Neural crest cell (in vitro differentiated cells): Measurements from ENCODE around the gene PTPN4. TPM values are rescaled to one million over a fixed set of nuclear protein-coding genes. Genes with fewer than 3 reads are reported as not detected.

Source experiments
- DNase-seq: peaks from one replicate; pipeline ENCODE4 v3.0.0; 2021; ENCODE audit warnings: low read depth, mixed read lengths, low spot score
- H3K27ac Mint-ChIP-seq: one replicate; pipeline ENCODE4 v1.8.0; 2021; ENCODE audit warnings: mild to moderate bottlenecking, mixed read lengths; ENCODE audit not compliant: unreplicated experiment
- H3K27me3 Mint-ChIP-seq: 2 replicates; pipeline ENCODE4 v1.8.0; 2021; ENCODE audit warnings: low read depth, mild to moderate bottlenecking, mixed read lengths
- H3K36me3 Mint-ChIP-seq: 2 replicates; pipeline ENCODE4 v1.8.0; 2021; ENCODE audit warnings: low read depth, mild to moderate bottlenecking, mixed read lengths
- H3K4me1 Mint-ChIP-seq: 2 replicates; pipeline ENCODE4 v1.8.0; 2021; ENCODE audit warnings: mixed read lengths
- H3K4me3 Mint-ChIP-seq: one replicate; pipeline ENCODE4 v1.8.0; 2021; ENCODE audit warnings: mild to moderate bottlenecking, mixed read lengths
- H3K9me3 Mint-ChIP-seq: 2 replicates; pipeline ENCODE4 v1.8.0; 2021; ENCODE audit warnings: mixed read lengths
- total RNA-seq: library from RNA; stranded (reverse); gene quantifications from 2 replicates; pipeline ENCODE4 v1.2.1, GENCODE V29; 2021
- TF ChIP-seq, protein P1 (sequence below): fragments of 200-600 bp; sonication (generic); conservative IDR thresholded peaks from 2 replicates; pipeline ENCODE4 v1.5.0; 2021; ENCODE audit warnings: antibody characterized with exemption, mild to moderate bottlenecking

The PTPN4 gene
- total RNA-seq, 1 donor from 2014 or later, result 39.3 TPM

DNA sequence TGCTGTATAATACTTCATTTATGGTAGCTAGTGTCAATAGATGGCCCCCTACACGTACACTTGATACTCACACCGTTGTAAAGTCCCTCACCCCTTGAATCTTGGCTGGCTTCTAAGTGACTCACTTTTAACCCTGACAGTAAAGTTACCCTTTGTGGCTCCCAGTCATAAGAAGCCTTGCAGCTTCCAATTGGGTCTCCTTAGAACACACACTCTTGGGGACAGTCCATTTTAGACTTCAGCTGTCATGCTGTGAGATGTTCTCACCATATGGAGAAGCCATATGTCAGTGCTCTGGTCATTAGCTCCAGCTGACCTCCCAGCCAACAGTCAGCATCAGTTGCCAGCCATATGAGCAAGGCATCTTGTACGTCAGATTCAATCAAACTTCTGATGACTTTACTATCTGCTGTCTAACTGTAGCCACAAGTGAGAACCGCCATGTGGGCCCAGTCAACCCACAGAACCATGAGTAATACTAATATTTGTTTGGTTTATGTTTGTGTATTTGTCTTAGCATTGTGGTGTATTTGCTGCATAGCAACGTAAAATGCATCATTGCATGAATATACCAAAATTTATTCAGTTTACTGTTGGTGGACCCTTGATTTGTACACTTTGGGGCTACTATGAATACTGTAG lies 68.3 kb downstream of the PTPN4 start:
- H3K27ac Mint-ChIP-seq, result no peak overlapping the region
- TF ChIP-seq, protein P1, sequence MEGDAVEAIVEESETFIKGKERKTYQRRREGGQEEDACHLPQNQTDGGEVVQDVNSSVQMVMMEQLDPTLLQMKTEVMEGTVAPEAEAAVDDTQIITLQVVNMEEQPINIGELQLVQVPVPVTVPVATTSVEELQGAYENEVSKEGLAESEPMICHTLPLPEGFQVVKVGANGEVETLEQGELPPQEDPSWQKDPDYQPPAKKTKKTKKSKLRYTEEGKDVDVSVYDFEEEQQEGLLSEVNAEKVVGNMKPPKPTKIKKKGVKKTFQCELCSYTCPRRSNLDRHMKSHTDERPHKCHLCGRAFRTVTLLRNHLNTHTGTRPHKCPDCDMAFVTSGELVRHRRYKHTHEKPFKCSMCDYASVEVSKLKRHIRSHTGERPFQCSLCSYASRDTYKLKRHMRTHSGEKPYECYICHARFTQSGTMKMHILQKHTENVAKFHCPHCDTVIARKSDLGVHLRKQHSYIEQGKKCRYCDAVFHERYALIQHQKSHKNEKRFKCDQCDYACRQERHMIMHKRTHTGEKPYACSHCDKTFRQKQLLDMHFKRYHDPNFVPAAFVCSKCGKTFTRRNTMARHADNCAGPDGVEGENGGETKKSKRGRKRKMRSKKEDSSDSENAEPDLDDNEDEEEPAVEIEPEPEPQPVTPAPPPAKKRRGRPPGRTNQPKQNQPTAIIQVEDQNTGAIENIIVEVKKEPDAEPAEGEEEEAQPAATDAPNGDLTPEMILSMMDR, result no peak
- H3K4me1 Mint-ChIP-seq, result peaks cover 9% of the 10 kb centered on the region
- peaks cover 24% of the 10 kb centered on the region for H3K36me3 Mint-ChIP-seq
- H3K4me3 Mint-ChIP-seq, result no peak overlapping the region
- no peak for DNase-seq
- no peaks in the 10 kb centered on the region for H3K27me3 Mint-ChIP-seq
- H3K9me3 Mint-ChIP-seq, result peaks cover 7% of the 10 kb centered on the region

DNA sequence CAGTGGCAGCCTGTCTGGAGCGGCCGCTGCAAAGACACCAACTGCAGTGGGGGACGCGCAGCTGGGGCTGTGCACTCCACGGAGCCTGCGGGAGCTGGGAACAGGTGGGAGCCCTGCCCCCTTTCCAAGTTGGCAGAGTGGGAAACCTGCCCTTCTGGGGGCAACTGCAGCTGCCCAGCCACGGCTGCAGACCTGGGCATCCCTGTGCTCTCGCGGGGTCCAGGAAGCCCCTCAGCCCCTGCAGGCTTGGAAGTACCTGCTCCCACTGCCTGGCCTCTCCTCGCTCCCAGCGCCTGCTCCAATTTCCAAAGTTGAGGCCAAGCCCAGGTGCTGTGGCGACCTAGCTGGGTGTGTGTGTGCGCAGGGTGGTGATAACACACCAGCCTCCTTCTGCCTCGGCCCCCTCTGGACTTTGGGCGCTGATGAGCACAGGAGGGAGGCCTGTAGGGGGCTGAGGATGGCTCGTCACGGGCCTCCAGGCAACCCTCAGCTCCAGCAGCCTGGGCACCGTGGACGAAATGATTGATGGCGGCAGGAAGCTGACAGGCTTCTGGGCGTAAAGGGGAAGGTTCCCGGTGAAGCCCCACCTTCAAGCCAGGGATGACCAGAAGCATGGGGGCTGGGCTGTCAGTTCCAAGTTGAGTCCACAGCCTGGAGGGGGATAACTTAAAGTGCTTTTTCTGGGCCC lies 76.9 kb downstream of the PTPN4 start:
- no peak for DNase-seq
- H3K4me1 Mint-ChIP-seq, result peaks cover 4% of the 10 kb centered on the region
- H3K4me3 Mint-ChIP-seq, result no peak overlapping the region
- no peaks in the 10 kb centered on the region for H3K27me3 Mint-ChIP-seq
- no peak overlapping the region for H3K27ac Mint-ChIP-seq
- H3K9me3 Mint-ChIP-seq, result no peaks in the 10 kb centered on the region
- TF ChIP-seq, protein P1, result no peak
- H3K36me3 Mint-ChIP-seq, result peaks cover 13% of the 10 kb centered on the region

DNA sequence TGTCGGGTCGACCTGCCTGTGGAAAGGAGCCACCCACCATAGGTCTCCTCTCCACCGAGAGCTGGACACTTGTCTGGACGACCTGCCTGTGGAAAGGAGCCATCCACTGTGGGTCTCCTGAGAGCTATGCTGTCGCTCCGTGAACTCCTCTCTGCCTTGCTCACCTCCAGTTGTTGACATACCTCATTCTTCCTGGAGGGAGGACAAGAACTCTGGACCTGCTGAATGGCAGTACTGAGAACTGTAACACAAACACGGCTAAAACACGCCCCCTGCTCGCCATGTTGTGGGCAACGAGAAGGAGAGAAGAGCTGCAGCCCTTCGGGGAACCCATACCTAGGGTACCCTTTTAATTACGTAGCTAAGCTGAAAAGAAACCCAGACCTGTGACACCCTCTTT lies 77.6 kb downstream of the PTPN4 start:
- Mint-ChIP-seq H3K27ac (no peak overlapping the region), H3K4me3 (no peak overlapping the region), H3K4me1 (peaks cover 4% of the 10 kb centered on the region), H3K36me3 (peaks cover 17% of the 10 kb centered on the region), H3K9me3 (no peaks in the 10 kb centered on the region), H3K27me3 (no peaks in the 10 kb centered on the region)
- TF ChIP-seq, protein P1, result no peak
- no peak for DNase-seq

DNA sequence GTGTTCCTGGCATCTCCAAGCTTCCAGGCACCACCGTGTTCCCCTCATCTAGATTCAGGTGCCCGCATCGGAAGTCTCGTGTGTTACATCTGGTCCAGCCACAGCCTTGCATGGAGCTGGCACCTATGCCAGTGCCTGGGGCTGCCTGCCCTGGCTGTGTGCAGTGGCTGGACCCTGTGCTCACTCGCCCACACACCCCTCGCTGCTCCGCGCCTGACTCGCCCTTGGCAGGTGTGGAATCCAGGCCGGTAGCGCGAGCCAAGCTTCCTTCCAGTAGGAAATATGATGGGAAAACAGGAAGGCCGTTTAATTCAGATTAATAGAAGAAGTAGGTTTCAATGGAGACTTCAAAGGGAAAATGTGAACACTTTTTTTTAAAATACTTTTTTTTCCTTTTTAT lies 78.0 kb downstream of the PTPN4 start:
- Mint-ChIP-seq H3K27ac (no peak overlapping the region), H3K27me3 (no peaks in the 10 kb centered on the region), H3K4me1 (peaks cover 4% of the 10 kb centered on the region), H3K4me3 (no peak overlapping the region), H3K9me3 (no peaks in the 10 kb centered on the region), H3K36me3 (peaks cover 21% of the 10 kb centered on the region)
- TF ChIP-seq, protein P1, result no peak
- DNase-seq, result no peak

DNA sequence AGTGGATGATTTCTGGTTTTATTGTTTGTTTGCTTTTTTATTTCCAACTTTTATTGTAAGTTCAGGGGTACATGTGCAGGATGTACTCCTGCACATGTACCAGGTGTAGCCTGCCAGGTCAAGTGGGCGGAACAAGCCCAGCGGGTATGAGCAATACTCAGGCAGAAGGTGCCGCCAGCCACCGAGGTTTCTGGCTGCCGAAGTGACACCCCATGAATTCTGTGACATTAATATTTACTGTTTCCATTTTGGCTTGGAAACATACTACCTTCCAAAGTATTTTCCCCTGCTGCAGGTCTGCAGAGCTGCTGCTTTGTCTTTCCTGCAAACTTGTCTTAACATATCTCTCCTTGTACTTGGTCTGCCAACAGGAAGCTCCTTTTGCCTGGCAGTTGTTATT lies 78.5 kb downstream of the PTPN4 start:
- Mint-ChIP-seq H3K4me3 (no peak overlapping the region), H3K9me3 (no peaks in the 10 kb centered on the region), H3K4me1 (no peaks in the 10 kb centered on the region), H3K36me3 (peaks cover 22% of the 10 kb centered on the region), H3K27ac (no peak overlapping the region), H3K27me3 (no peaks in the 10 kb centered on the region)
- no peak for DNase-seq
- TF ChIP-seq, protein P1, result no peak
